SK-N-MC (cell line): ENCODE measurements around the gene EID1.

ENCODE experiments used
- DNase-seq: peaks from one replicate; pipeline ENCODE4 v3.0.0-alpha.2; 2011; ENCODE audit warnings: low read depth, low spot score
- H3K27ac ChIP-seq: fragments of 200-600 bp; sonication (generic); 2 replicates; pipeline ENCODE4 v1.5.1; 2016; ENCODE audit warnings: mixed run types
- H3K36me3 ChIP-seq: fragments of 200-600 bp; sonication (generic); 2 replicates; pipeline ENCODE4 v1.6.1; 2017; ENCODE audit warnings: antibody characterized with exemption, low read length, mixed read lengths; ENCODE audit not compliant: insufficient read depth
- H3K4me3 ChIP-seq: fragments of 200-600 bp; sonication (generic); 2 replicates; pipeline ENCODE4 v1.5.1; 2016
- H3K9ac ChIP-seq: fragments of 200-600 bp; sonication (generic); 2 replicates; pipeline ENCODE4 v1.8.0; 2017; ENCODE audit warnings: mixed run types, mixed read lengths; ENCODE audit not compliant: insufficient read length
- H3K9me3 ChIP-seq: fragments of 200-600 bp; sonication (generic); 2 replicates; pipeline ENCODE4 v1.6.1; 2017; ENCODE audit warnings: low read depth, mild to moderate bottlenecking, antibody characterized with exemption, low read length, moderate library complexity, mixed read lengths
- EZH2 ChIP-seq: fragments of 200-600 bp; sonication (generic); IDR thresholded peaks from one replicate; pipeline ENCODE4 v1.6.1; 2017; ENCODE audit warnings: antibody characterized with exemption
- FOXP2 ChIP-seq: optimal IDR thresholded peaks from 2 replicates; pipeline ENCODE3; 2011; ENCODE audit warnings: mild to moderate bottlenecking, moderate library complexity; ENCODE audit not compliant: insufficient read depth; ENCODE audit errors: extremely low read length, control extremely low read depth
- POLR2AphosphoS5 ChIP-seq: IDR thresholded peaks from 2 replicates; pipeline ENCODE4 v1.6.1; 2012; ENCODE audit warnings: mild to moderate bottlenecking, low read depth, low read length, borderline replicate concordance

EID1 gene

GRCh38 chr15:48925714-48926223 is 47.8 kb downstream of the EID1 start:
- Histone ChIP-seq H3K4me3 (no peak overlapping the region), H3K9me3 (no peaks in the 10 kb centered on the region), H3K9ac (no peak overlapping the region), H3K36me3 (no peaks in the 10 kb centered on the region), H3K27ac (no peak overlapping the region)
- DNase-seq: no peak
- no peak for TF ChIP-seq EZH2
- TF ChIP-seq FOXP2: no peak
- no peak for TF ChIP-seq POLR2AphosphoS5

GRCh38 chr15:48928877-48929538 is 51.1 kb downstream of the EID1 start:
- Histone ChIP-seq H3K9me3 (no peaks in the 10 kb centered on the region), H3K36me3 (no peaks in the 10 kb centered on the region), H3K4me3 (no peak overlapping the region), H3K9ac (no peak overlapping the region), H3K27ac (no peak overlapping the region)
- no peak for DNase-seq
- no peak for TF ChIP-seq POLR2AphosphoS5
- no peak for TF ChIP-seq FOXP2
- no peak for TF ChIP-seq EZH2

GRCh38 chr15:48929661-48930060 is 51.7 kb downstream of the EID1 start:
- Histone ChIP-seq H3K9ac (no peak overlapping the region), H3K36me3 (no peaks in the 10 kb centered on the region), H3K27ac (no peak overlapping the region), H3K9me3 (no peaks in the 10 kb centered on the region), H3K4me3 (no peak overlapping the region)
- DNase-seq: no peak
- TF ChIP-seq FOXP2 (no peak), POLR2AphosphoS5 (no peak), EZH2 (no peak)
